HG02642 (cell line): Measurements from ENCODE around the gene RPL29.

Source experiments
- ATAC-seq: cut with Tn5 transposase; IDR thresholded peaks from one replicate; pipeline ENCODE4 v1.9.1; 2021; ENCODE audit warnings: mild to moderate bottlenecking; ENCODE audit not compliant: unreplicated experiment, poor library complexity

Gene RPL29

GRCh38 chr3:51986010-51986947 is 9.4 kb downstream of the RPL29 start:
- ATAC-seq = no peak

- no peak for ATAC-seq
Measured at GRCh38 chr3:51985063-51985462, 10.6 kb downstream of the RPL29 start.

- no peak for ATAC-seq
Measured at GRCh38 chr3:51984269-51984647, 11.4 kb downstream of the RPL29 start.

GRCh38 chr3:51983578-51984268 is 12.0 kb downstream of the RPL29 start:
- no peak for ATAC-seq

GRCh38 chr3:51982838-51983577 is 12.7 kb downstream of the RPL29 start, which contains the start of gene ACY1:
ACY1 (plus strand) TSS chr3:51983535; CDS start chr3:51984065, 530 bp downstream.
- peak; percentile 72 for ATAC-seq

GRCh38 chr3:51982352-51982837 is 13.3 kb downstream of the RPL29 start:
- ATAC-seq = peak; percentile 46

- ATAC-seq = no peak
Measured at GRCh38 chr3:51980253-51980652, 15.4 kb downstream of the RPL29 start.

- no peak for ATAC-seq
Measured at GRCh38 chr3:51978143-51978502, 17.6 kb downstream of the RPL29 start.

GRCh38 chr3:51977446-51978142 is 18.1 kb downstream of the RPL29 start:
- ATAC-seq = no peak

- no peak for ATAC-seq
Measured at GRCh38 chr3:51975852-51976549, 19.7 kb downstream of the RPL29 start.

- ATAC-seq = peak; percentile 59
Measured at GRCh38 chr3:51974963-51975851, 20.5 kb downstream of the RPL29 start, which contains the start of gene ABHD14A. ABHD14A (plus strand) TSS chr3:51975064; CDS start chr3:51975136, 72 bp downstream.

- ATAC-seq = peak; percentile 8
Measured at GRCh38 chr3:51974277-51974962, 21.3 kb downstream of the RPL29 start.

GRCh38 chr3:51971350-51971749 is 24.3 kb downstream of the RPL29 start:
- no peak for ATAC-seq

- no peak for ATAC-seq
Measured at GRCh38 chr3:51970606-51971300, 24.9 kb downstream of the RPL29 start.

GRCh38 chr3:51969841-51970240 is 25.9 kb downstream of the RPL29 start:
- ATAC-seq = no peak

- ATAC-seq = no peak
Measured at GRCh38 chr3:51968883-51969678, 26.6 kb downstream of the RPL29 start.
